HepG2 (cell line): ENCODE measurements around the gene LTB4R2. TPM values are rescaled to one million over a fixed set of nuclear protein-coding genes. Genes with fewer than 3 reads are reported as not detected.

Experiments used
- ATAC-seq: fragments of 200-7000 bp; cut with Tn5 transposase; 3 replicates; pipeline ENCODE4 v1.9.1; 2020; ENCODE audit warnings: mild to moderate bottlenecking, moderate library complexity
- BruUV-seq: library from RNA; stranded (reverse); fragments of 400-500 nt; replicated peaks from 2 replicates; lab custom pipeline; 2021; lab: Mats Ljungman, UMichigan
- CTCF ChIA-PET: fragments of 300-600 bp; formaldehyde crosslinking; extraction: SDS; loops from one replicate; lab custom pipeline; 2021; ENCODE audit warnings: low total read pairs, inconsistent platforms, low intra/inter-chr PET ratio; lab: Yijun Ruan, JAX
- POLR2A ChIA-PET: fragments of 350-600 bp; sonication (Branson Sonifier 250); formaldehyde crosslinking; loops from one replicate; lab custom pipeline; 2020; ENCODE audit warnings: antibody characterized with exemption, inconsistent platforms; lab: Yijun Ruan, JAX
- DNase-seq: peaks from one replicate; pipeline ENCODE4 v3.0.0-alpha.2; 2015; ENCODE audit warnings: low spot score
- FAIRE-seq: peaks from 3 replicates; lab custom pipeline; 2011; peaks lifted over from hg19 to GRCh38; lab: Jason Lieb, UNC
- H2AFZ ChIP-seq: one replicate; pipeline ENCODE4 v1.6.1; 2011; ENCODE audit warnings: low read length, inconsistent platforms
- H3K27ac ChIP-seq: fragments of 300-600 bp; 3 replicates; pipeline ENCODE4 v1.8.0; 2011; ENCODE audit warnings: mixed run types, mild to moderate bottlenecking, mixed read lengths, low read length, inconsistent platforms; ENCODE audit not compliant: insufficient read depth; ENCODE audit errors: extremely low read length
- H3K27me3 ChIP-seq, 2 experiments: fragments of 200-600 bp in 1 of 2; 2 replicates in 1 of 2; 3 replicates in 1 of 2; pipeline versions ENCODE4 v1.6.0 to v1.8.0; 2011; ENCODE audit warnings: low read length in 2 of 2, mild to moderate bottlenecking in 2 of 2, moderate library complexity in 2 of 2, inconsistent platforms in 1 of 2; ENCODE audit not compliant: insufficient read depth in 2 of 2, control insufficient read depth in 1 of 2
- H3K36me3 ChIP-seq, 2 experiments: fragments of 200-600 bp in 1 of 2; replicated peaks in 1 of 2; 2 replicates in 1 of 2; 3 replicates in 1 of 2; pipeline versions ENCODE4 v1.5.1 to v1.8.0; 2011; ENCODE audit warnings: low read length in 2 of 2, inconsistent platforms in 1 of 2; ENCODE audit not compliant: insufficient read depth in 2 of 2, control insufficient read depth in 1 of 2
- H3K4me1 ChIP-seq: 2 replicates; pipeline ENCODE4 v1.5.1; 2012; ENCODE audit warnings: low read length, inconsistent platforms; ENCODE audit not compliant: insufficient read depth
- H3K4me2 ChIP-seq: 2 replicates; pipeline ENCODE4 v1.6.0; 2011; ENCODE audit warnings: low read depth, low read length, inconsistent platforms
- H3K4me3 ChIP-seq, 3 experiments: fragments of 200-600 bp in 1 of 3; sonication (generic), shearing (Covaris generic) in 1 of 3; replicated peaks in 1 of 3; 2 replicates each; pipeline ENCODE4 v1.5.1; 2011 to 2016; ENCODE audit warnings: low read length in 3 of 3, inconsistent platforms in 2 of 3, low read depth in 2 of 3, mild to moderate bottlenecking in 2 of 3, control low read depth in 1 of 3, mixed read lengths in 1 of 3; ENCODE audit not compliant: insufficient read depth in 1 of 3
- H3K79me2 ChIP-seq: one replicate; pipeline ENCODE4 v1.6.1; 2011; ENCODE audit warnings: low read length, inconsistent platforms; ENCODE audit not compliant: insufficient read depth
- H3K9ac ChIP-seq: 2 replicates; pipeline ENCODE4 v1.6.0; 2011; ENCODE audit warnings: mild to moderate bottlenecking, low read depth, low read length, inconsistent platforms; ENCODE audit not compliant: insufficient read depth
- H3K9me3 ChIP-seq: 2 replicates; pipeline ENCODE4 v1.5.1; 2012; ENCODE audit warnings: mild to moderate bottlenecking, low read length
- H4K20me1 ChIP-seq: 2 replicates; pipeline ENCODE4 v1.6.0; 2011; ENCODE audit warnings: inconsistent platforms, mild to moderate bottlenecking, low read length, moderate library complexity; ENCODE audit not compliant: insufficient read depth
- CHD2 ChIP-seq: IDR thresholded peaks from 2 replicates; pipeline ENCODE4 v1.6.1; 2011; ENCODE audit warnings: low read depth, low read length, improper control_type of control experiment
- KLF11 ChIP-seq: IDR thresholded peaks from 2 replicates; pipeline ENCODE4 v1.6.1; 2016; ENCODE audit warnings: missing compliant biosample characterization
- MXI1 ChIP-seq: IDR thresholded peaks from 3 replicates; pipeline ENCODE4 v1.6.1; 2012; ENCODE audit warnings: low read depth, low read length, inconsistent platforms, borderline replicate concordance
- PAX8 ChIP-seq: sonication (generic); formaldehyde crosslinking; IDR thresholded peaks from 2 replicates; pipeline ENCODE4 v1.8.0; 2022; ENCODE audit warnings: mild to moderate bottlenecking, missing genetic modification reagents, borderline replicate concordance
- PHB2 ChIP-seq: fragments of 450-650 bp; IDR thresholded peaks from 2 replicates; pipeline ENCODE4 v1.6.1; 2018; ENCODE audit not compliant: partially characterized antibody
- PHF8 ChIP-seq: sonication (generic); formaldehyde crosslinking; IDR thresholded peaks from 2 replicates; pipeline ENCODE4 v1.5.0; 2020; ENCODE audit warnings: missing genetic modification reagents
- POLR2AphosphoS5 ChIP-seq: IDR thresholded peaks from 2 replicates; pipeline ENCODE4 v1.6.1; 2012; ENCODE audit warnings: low read depth, low read length
- ZNF160 ChIP-seq: sonication (generic); formaldehyde crosslinking; IDR thresholded peaks from 2 replicates; pipeline ENCODE4 v1.8.0; 2022; ENCODE audit warnings: mild to moderate bottlenecking, inconsistent platforms, missing genetic modification reagents
- ZNF17 ChIP-seq: sonication (generic); formaldehyde crosslinking; IDR thresholded peaks from 2 replicates; pipeline ENCODE4 v1.5.0; 2020; ENCODE audit warnings: mild to moderate bottlenecking, missing genetic modification reagents
- ZNF660 ChIP-seq: sonication (generic); formaldehyde crosslinking; IDR thresholded peaks from 2 replicates; pipeline ENCODE4 v1.5.1; 2020; ENCODE audit warnings: mild to moderate bottlenecking, low read depth, missing genetic modification reagents, borderline replicate concordance
- ZNF670 ChIP-seq: sonication (generic); formaldehyde crosslinking; IDR thresholded peaks from 2 replicates; pipeline ENCODE4 v1.8.0; 2022; ENCODE audit warnings: mild to moderate bottlenecking, missing genetic modification reagents, borderline replicate concordance
- WGBS: methylation state at CpG from one replicate; pipeline ENCODE4 v1.1.6; 2017; ENCODE audit warnings: low lambda C conversion rate; 5-methylcytosine and 5-hydroxymethylcytosine counted together
- in situ Hi-C: cut with HindIII; loops from 2 replicates; pipeline ENCODE4 v1.10.0; 2017; ENCODE audit warnings: low pct_unique_long_range_greater_than_20kb; ENCODE audit not compliant: extremely low pct_ligation_motif_present
- intact Hi-C: fragments of 100-400 bp; cut with micrococcal nuclease; formaldehyde crosslinking; loops from one replicate; pipeline ENCODE4 v1.10.0; 2022; ENCODE audit not compliant: unreplicated experiment
- polyA plus RNA-seq, 8 experiments: library from polyadenylated mRNA; depleted of rRNA in 3 of 8; stranded (reverse) in 7 of 8; unstranded in 1 of 8; fragments of >200 nt; fragmentation: Illumina TruSeq in 4 of 8; extraction: Trizol in 4 of 8; gene quantifications; 2 replicates each; pipeline versions ENCODE4 v1.2.1 to v1.2.3, GENCODE V29; 2011 to 2016; ENCODE audit warnings: low read depth in 4 of 8, missing spikeins in 1 of 8, mixed read lengths in 1 of 8; ENCODE audit not compliant: insufficient read depth in 1 of 8
- total RNA-seq, 5 experiments: library from RNA; depleted of rRNA; stranded (reverse); fragments of >200 nt; fragmentation: Illumina TruSeq; extraction: Trizol; gene quantifications; 2 replicates each; pipeline ENCODE4 v1.2.3, GENCODE V29; 2016; ENCODE audit warnings: low read depth in 1 of 5
- TF ChIP-seq, protein P1 (sequence below): sonication (generic); formaldehyde crosslinking; IDR thresholded peaks from 2 replicates; pipeline ENCODE4 v1.5.0; 2020; ENCODE audit warnings: missing genetic modification reagents, mild to moderate bottlenecking, borderline replicate concordance
- TF ChIP-seq, protein P2 (sequence below): fragments of 450-650 bp; IDR thresholded peaks from 2 replicates; pipeline ENCODE4 v1.6.1; 2016

LTB4R2 gene
- total and polyA plus RNA-seq, 2 of the 13 experiments (the other 11 are each of a cell fraction or from before 2014, with no cell fraction given) = 3.9 to 6.9 TPM

DNA sequence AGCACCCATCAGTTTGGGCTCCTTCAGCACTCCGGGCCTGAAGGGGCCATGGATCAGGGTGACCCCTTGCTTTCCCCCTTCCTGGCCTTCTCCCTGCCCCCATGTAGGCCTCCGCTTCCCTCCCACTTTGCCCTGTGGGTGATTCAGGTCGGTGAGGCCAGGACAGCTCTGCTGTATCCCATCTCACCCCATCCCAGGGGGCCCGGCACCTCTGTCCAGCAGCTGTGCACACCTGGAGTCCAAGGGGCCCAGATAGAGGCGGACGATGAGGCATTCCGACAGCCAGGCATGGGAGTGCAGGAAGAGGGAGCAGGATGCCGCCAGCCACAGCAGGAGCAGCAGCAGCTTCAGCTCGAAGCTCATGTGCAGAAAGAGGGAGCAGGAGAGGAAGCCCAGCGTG is 12.7 kb downstream of the LTB4R2 start (continued):
- TF ChIP-seq, protein P1, sequence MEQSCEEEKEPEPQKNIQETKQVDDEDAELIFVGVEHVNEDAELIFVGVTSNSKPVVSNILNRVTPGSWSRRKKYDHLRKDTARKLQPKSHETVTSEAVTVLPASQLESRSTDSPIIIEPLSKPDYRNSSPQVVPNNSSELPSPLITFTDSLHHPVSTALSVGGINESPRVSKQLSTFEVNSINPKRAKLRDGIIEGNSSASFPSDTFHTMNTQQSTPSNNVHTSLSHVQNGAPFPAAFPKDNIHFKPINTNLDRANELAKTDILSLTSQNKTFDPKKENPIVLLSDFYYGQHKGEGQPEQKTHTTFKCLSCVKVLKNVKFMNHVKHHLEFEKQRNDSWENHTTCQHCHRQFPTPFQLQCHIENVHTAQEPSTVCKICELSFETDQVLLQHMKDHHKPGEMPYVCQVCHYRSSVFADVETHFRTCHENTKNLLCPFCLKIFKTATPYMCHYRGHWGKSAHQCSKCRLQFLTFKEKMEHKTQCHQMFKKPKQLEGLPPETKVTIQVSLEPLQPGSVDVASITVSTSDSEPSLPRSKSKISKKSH (CRISPR knock-in tag) = 0 out of 2 replicates have a peak, but pooled peaks have one; percentile 26
- TF ChIP-seq MXI1 = no peak
- no peak for TF ChIP-seq PHB2

DNA sequence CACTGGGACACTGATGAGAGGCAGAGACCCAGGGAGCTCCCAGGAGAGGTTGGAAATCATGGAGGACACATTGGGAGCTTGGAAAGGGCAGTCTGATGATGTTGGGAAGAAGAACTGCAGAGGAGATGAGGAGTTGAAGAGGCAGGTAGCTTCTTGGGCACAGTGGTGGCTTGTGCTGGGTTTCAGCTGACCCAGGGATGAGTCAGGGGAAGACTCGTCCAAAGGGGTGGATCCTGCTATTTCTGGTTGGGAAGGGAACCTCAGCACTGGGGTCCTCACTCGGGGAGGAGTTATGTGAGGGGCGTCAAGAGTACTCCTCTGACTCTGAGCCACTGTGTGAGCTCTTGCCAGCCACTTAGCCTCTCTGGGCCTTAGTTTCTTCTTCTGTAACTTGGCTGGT is 13.4 kb downstream of the LTB4R2 start:
- no peaks in the 10 kb centered on the region for H4K20me1 ChIP-seq
- H3K4me2 ChIP-seq = no peak overlapping the region
- no peak for DNase-seq
- no peak overlapping the region for H2AFZ ChIP-seq
- H3K36me3 ChIP-seq = no peaks in the 10 kb centered on the region
- no peak for FAIRE-seq
- no peak overlapping the region for H3K4me3 ChIP-seq
- ChIA-PET POLR2A (interaction anchor here (0.6 to 1.4 kb wide), 4 partner anchors 17 to 108 kb away, joined by 3 to 5 read pairs (median 4); partner anchors contain the start of genes DHRS1, NOP9 and TINF2), CTCF (interaction anchor here (0.6 kb wide), 1 partner anchor 114 kb away, joined by 3 read pairs; no protein-coding TSS in a partner anchor)
- H3K9me3 ChIP-seq = no peaks in the 10 kb centered on the region
- in situ Hi-C loops = no loop called here
- ATAC-seq = peak; percentile 1; the same call in 1 of the 3 replicates
- TF ChIP-seq PAX8 (no peak), ZNF670 (CRISPR knock-in tag) (no peak), KLF11 (CRISPR knock-in tag) (no peak), CHD2 (no peak), ZNF660 (CRISPR knock-in tag) (no peak), ZNF160 (CRISPR knock-in tag) (no peak), ZNF17 (CRISPR knock-in tag) (no peak), PHF8 (CRISPR knock-in tag) (no peak), POLR2AphosphoS5 (no peak)
- TF ChIP-seq, protein P2, sequence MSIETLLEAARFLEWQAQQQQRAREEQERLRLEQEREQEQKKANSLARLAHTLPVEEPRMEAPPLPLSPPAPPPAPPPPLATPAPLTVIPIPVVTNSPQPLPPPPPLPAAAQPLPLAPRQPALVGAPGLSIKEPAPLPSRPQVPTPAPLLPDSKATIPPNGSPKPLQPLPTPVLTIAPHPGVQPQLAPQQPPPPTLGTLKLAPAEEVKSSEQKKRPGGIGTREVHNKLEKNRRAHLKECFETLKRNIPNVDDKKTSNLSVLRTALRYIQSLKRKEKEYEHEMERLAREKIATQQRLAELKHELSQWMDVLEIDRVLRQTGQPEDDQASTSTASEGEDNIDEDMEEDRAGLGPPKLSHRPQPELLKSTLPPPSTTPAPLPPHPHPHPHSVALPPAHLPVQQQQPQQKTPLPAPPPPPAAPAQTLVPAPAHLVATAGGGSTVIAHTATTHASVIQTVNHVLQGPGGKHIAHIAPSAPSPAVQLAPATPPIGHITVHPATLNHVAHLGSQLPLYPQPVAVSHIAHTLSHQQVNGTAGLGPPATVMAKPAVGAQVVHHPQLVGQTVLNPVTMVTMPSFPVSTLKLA = no peak
- 0% methylated on average over 3 of the region's 3 CpGs for WGBS
- no TSS peak for BruUV-seq
- no peak overlapping the region for H3K9ac ChIP-seq
- H3K79me2 ChIP-seq = no peaks in the 10 kb centered on the region
- peaks cover 9% of the 10 kb centered on the region for H3K4me1 ChIP-seq
- intact Hi-C loops = no loop called here
- no peak overlapping the region for H3K27ac ChIP-seq
- peaks cover 25 to 78% of the 10 kb centered on the region in 2 experiments for H3K27me3 ChIP-seq
